Stomach (tissue), 9 donors: Measurements from ENCODE around the gene HTRA2. TPM values are rescaled to one million over a fixed set of nuclear protein-coding genes. Genes with fewer than 3 reads are reported as not detected.

Source experiments
- DNase-seq, 2 donors: peaks; one replicate each; pipeline versions ENCODE4 v3.0.0 to v3.0.0-alpha.2; 2013 to 2019
- H3K27ac ChIP-seq, 5 donors: fragments of 200-600 bp in 4 of 5; sonication (generic) in 4 of 5; one replicate each; pipeline ENCODE4 v1.5.1; 2013 to 2019; ENCODE audit warnings: mild to moderate bottlenecking in 1 of 5, moderate library complexity in 1 of 5
- H3K27me3 ChIP-seq, 3 donors: fragments of 200-600 bp; sonication (generic); one replicate each; pipeline ENCODE4 v1.5.1; 2017 to 2019; ENCODE audit warnings: mixed run types in 1 of 3
- H3K36me3 ChIP-seq, 4 donors: fragments of 200-600 bp; sonication (generic); 1 replicate in 3 of 4; 2 replicates in 1 of 4; pipeline ENCODE4 v1.5.1; 2016 to 2019
- H3K4me1 ChIP-seq, 4 donors: fragments of 200-600 bp; sonication (generic); one replicate each; pipeline ENCODE4 v1.5.1; 2016 to 2019
- H3K4me3 ChIP-seq, 4 donors: fragments of 200-600 bp; sonication (generic) in 3 of 4; one replicate each; pipeline ENCODE4 v1.5.1; 2016 to 2019; ENCODE audit warnings: mild to moderate bottlenecking in 1 of 4
- H3K9me3 ChIP-seq, 4 donors: fragments of 200-600 bp; sonication (generic); one replicate each; pipeline ENCODE4 v1.5.1; 2016 to 2019
- EP300 ChIP-seq: sonication (generic); formaldehyde crosslinking; IDR thresholded peaks from one replicate; pipeline ENCODE4 v1.6.1; 2017; ENCODE audit warnings: antibody characterized with exemption
- POLR2A ChIP-seq, 4 donors: fragments of 450-650 bp; IDR thresholded peaks; one replicate each; pipeline ENCODE4 v1.6.1; 2016; ENCODE audit warnings: antibody characterized with exemption in 4 of 4, control low read depth in 2 of 4, mild to moderate bottlenecking in 1 of 4, moderate library complexity in 1 of 4
- POLR2AphosphoS5 ChIP-seq, 3 donors: sonication (generic); formaldehyde crosslinking; IDR thresholded peaks; one replicate each; pipeline ENCODE4 v1.6.1; 2016; ENCODE audit warnings: antibody characterized with exemption in 3 of 3
- WGBS, 5 donors: extraction: QIAGEN DNeasy Blood & Tissue Kit in 3 of 5; methylation state at CpG; one replicate each; pipeline versions ENCODE4 v1.1.5 to v1.1.7; 2013 to 2018; 5-methylcytosine and 5-hydroxymethylcytosine counted together
- intact Hi-C: fragments of 100-400 bp; cut with DNase I; formaldehyde crosslinking; loops from one replicate; pipeline ENCODE4 v1.15.1; 2023; ENCODE audit warnings: low total_unique reads
- polyA plus RNA-seq, 3 donors: library from polyadenylated mRNA; stranded (reverse); fragments of 200-250 nt; gene quantifications; one replicate each; pipeline ENCODE4 v1.2.3, GENCODE V29; 2013
- total RNA-seq, 5 donors: library from RNA; depleted of rRNA; stranded (reverse); fragments of >200 nt; gene quantifications; one replicate each; pipeline versions ENCODE4 v1.1.0 to v1.2.3, GENCODE V29; 2014 to 2016
- TF ChIP-seq, protein P1 (sequence below), 7 experiments: fragments of 450-650 bp in 4 of 7; fragments of 200-600 bp in 3 of 7; sonication (generic) in 3 of 7; IDR thresholded peaks; one replicate each; pipeline ENCODE4 v1.5.1; 2016 to 2019; ENCODE audit warnings: antibody characterized with exemption in 7 of 7, control low read depth in 2 of 7, mild to moderate bottlenecking in 1 of 7
- donor health status: healthy with polysubstance abuse.
- donor health status: Bipolar disorder and iron deficiency.
- donor health status: healthy.

Gene HTRA2
- total and polyA plus RNA-seq, 8 donors = 7.6 to 60.0 (median 25.0) TPM

DNA sequence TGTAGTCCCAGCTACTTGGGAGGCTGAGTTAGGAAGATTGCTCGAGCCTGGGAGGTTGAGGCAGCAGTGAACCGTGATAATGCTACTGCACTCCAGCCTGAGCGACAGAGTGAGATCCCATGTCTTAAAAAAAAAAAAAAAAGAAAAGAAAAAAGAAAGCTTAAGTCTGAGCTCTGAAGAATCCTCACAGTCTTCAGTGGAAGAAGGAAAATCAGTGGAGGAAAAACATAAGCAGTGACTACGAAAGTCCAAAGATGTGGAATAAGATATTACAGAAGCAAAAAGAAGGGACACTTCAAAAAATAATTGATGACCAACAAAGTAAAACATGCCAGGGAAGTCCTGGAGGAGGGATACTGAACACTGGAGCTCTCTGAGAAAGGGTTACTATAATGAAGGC is 19.5 kb upstream of the HTRA2 start:
- H3K4me3 ChIP-seq = no peak overlapping the region
- 67 to 87% (median 81%) methylated on average over 4 of the region's 4 CpGs for WGBS, 5 donors

DNA sequence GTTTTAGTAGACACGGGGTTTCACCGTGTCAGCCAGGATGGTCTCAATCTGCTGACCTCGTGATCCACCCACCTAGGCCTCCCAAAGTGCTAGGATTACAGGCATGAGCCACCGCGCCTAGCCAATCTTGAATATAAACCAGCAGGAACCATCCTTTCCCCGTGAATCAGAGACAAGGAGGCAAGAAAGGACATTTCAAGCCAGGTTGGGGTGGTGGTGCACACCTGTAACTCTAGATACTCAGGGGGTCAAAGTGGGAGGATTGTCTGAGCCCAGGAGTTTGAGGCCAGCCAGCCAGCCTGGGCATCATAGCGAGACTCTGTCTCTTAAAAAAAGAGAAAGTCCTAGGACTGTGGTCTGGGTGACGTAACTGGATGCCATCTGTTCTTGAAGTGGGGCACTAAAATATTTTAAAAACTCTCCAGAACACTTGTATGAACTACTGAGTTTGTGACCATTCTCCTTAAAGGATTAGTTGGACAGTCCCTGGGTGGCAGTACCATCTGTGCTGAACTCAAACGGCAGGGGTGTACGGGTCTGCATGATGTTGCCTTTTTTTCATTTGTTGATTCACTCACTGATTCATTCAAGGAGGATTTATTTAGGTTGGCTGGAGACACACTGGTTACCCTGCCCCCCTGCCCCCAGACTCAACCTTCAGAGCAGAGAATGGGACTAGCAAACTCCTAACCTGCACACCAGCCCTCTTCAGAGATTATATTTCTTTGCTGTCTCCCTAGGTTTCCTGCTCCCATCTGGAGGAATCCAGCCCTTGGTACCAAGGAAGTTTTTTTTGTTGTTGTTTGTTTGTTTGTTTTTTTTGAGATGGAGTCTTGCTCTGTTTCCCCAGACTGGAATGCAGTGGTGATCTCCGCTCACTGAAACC is 18.4 kb upstream of the HTRA2 start:
- H3K27me3 ChIP-seq = peaks cover 38 to 75% (median 57%) of the 10 kb centered on the region in 3 donors
- H3K9me3 ChIP-seq = no peaks in the 10 kb centered on the region
- DNase-seq = no peak
- peaks cover 0 to 1% (median 0%) of the 10 kb centered on the region in 4 donors for H3K36me3 ChIP-seq
- H3K4me1 ChIP-seq = peaks cover 43 to 52% (median 48%) of the 10 kb centered on the region in 4 donors
- H3K27ac ChIP-seq = no peak overlapping the region
- TF ChIP-seq, protein P1, sequence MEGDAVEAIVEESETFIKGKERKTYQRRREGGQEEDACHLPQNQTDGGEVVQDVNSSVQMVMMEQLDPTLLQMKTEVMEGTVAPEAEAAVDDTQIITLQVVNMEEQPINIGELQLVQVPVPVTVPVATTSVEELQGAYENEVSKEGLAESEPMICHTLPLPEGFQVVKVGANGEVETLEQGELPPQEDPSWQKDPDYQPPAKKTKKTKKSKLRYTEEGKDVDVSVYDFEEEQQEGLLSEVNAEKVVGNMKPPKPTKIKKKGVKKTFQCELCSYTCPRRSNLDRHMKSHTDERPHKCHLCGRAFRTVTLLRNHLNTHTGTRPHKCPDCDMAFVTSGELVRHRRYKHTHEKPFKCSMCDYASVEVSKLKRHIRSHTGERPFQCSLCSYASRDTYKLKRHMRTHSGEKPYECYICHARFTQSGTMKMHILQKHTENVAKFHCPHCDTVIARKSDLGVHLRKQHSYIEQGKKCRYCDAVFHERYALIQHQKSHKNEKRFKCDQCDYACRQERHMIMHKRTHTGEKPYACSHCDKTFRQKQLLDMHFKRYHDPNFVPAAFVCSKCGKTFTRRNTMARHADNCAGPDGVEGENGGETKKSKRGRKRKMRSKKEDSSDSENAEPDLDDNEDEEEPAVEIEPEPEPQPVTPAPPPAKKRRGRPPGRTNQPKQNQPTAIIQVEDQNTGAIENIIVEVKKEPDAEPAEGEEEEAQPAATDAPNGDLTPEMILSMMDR (IDR thresholded peaks at IDR 0.05) = no peak
- no peak for TF ChIP-seq POLR2A (IDR thresholded peaks at IDR 0.05)
- TF ChIP-seq POLR2AphosphoS5 (IDR thresholded peaks at IDR 0.05) = no peak
- TF ChIP-seq EP300 = no peak
- intact Hi-C loops = no loop called here
- WGBS, 5 donors = 30 to 47% (median 34%) methylated on average over 11 of the region's 11 CpGs
- H3K4me3 ChIP-seq = no peak overlapping the region

More for the DNA sequence above, 19.5 kb upstream of the HTRA2 start:
- Histone ChIP-seq H3K27ac (no peak overlapping the region), H3K27me3 (peaks cover 27 to 65% (median 46%) of the 10 kb centered on the region in 3 donors), H3K9me3 (no peaks in the 10 kb centered on the region), H3K4me1 (peaks cover 43 to 52% (median 48%) of the 10 kb centered on the region in 4 donors), H3K36me3 (peaks cover 3 to 12% (median 9%) of the 10 kb centered on the region in 4 donors)
- intact Hi-C loops = no loop called here
- no peak for TF ChIP-seq EP300
- TF ChIP-seq POLR2A (IDR thresholded peaks at IDR 0.05) = no peak
- no peak for TF ChIP-seq POLR2AphosphoS5 (IDR thresholded peaks at IDR 0.05)
- TF ChIP-seq, protein P1 (IDR thresholded peaks at IDR 0.05) = no peak
- DNase-seq = no peak

DNA sequence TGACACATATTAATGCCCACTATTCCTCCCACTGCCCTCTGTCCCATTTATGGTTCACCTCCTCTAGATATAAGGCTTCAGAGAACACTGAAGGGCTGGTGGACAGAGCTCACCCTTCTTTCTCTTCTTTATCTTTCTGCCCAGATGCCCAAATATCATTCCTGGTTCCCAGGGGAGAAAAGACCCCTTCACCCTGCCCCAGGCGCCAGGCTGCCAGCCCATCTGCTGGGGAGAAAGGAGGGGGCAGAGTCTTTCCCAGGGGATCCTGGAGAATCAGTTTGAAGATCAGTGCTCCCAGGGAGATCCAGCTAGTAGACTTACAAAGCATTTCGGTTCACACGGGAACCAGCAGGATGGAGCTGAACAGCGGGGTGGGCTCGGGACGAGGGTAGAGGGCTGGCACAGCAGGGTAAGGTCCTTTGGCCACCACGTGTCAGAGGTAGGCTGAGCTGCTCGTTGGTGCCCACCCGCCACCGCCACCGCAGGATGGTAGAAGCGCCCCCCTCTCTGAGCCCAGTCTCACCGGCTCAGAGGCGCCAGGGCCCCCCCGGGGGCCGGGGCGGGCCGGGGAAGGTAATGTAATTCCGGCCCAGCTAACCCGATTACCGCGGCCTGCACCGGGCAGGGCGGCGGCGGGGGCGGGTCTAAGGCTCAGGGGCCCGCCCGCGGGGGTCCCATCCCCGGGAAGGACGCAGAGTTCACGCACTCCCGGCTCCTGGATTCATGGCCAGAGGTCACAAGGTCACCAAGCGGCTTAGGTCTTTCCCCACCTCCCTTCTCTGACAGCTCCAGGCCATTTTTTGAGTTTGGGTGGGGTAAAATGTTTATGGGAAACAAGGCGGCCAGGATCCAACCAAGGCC is 16.8 kb upstream of the HTRA2 start:
- WGBS, 5 donors = 10 to 19% (median 12%) methylated on average over 14 to 36 of the region's 36 CpGs
- Histone ChIP-seq H3K27me3 (peaks cover 38 to 91% (median 73%) of the 10 kb centered on the region in 3 donors), H3K27ac (no peak overlapping the region), H3K4me3 (no peak overlapping the region), H3K9me3 (no peaks in the 10 kb centered on the region), H3K4me1 (peaks cover 37 to 45% (median 42%) of the 10 kb centered on the region in 4 donors), H3K36me3 (no peaks in the 10 kb centered on the region)
- DNase-seq = peak in 1 of 2 donors; percentile 43
- TF ChIP-seq POLR2AphosphoS5 (IDR thresholded peaks at IDR 0.05) (no peak), EP300 (no peak), POLR2A (IDR thresholded peaks at IDR 0.05) (no peak)
- TF ChIP-seq, protein P1 (IDR thresholded peaks at IDR 0.05) = no peak
- intact Hi-C loops = no loop called here
